HepG2 (cell line): ENCODE measurements around the gene KDM1B.

ENCODE experiments used
- EZH2 ChIP-seq: conservative IDR thresholded peaks from 2 replicates; pipeline ENCODE4 v1.6.1; 2012; ENCODE audit warnings: mild to moderate bottlenecking, low read depth, low read length, moderate library complexity
- GABPA ChIP-seq, 2 experiments: IDR thresholded peaks; 2 replicates each; pipeline ENCODE4 v1.6.1; 2011 to 2016; ENCODE audit warnings: low read depth in 2 of 2, low read length in 1 of 2, missing biosample characterization in 1 of 2, missing genetic modification characterization in 1 of 2
- NR2F1 ChIP-seq, 2 experiments: fragments of 450-650 bp in 1 of 2; formaldehyde crosslinking in 1 of 2; IDR thresholded peaks; 2 replicates each; pipeline versions ENCODE4 v1.5.0 to v1.6.1; 2016 to 2020; ENCODE audit warnings: mild to moderate bottlenecking in 1 of 2, missing compliant biosample characterization in 1 of 2, missing genetic modification reagents in 1 of 2, moderate library complexity in 1 of 2
- NRL ChIP-seq: sonication (generic); formaldehyde crosslinking; IDR thresholded peaks from 2 replicates; pipeline ENCODE4 v1.5.0; 2020; ENCODE audit warnings: missing genetic modification reagents, mild to moderate bottlenecking, moderate library complexity, borderline replicate concordance
- POLR2AphosphoS5 ChIP-seq: IDR thresholded peaks from 2 replicates; pipeline ENCODE4 v1.6.1; 2012; ENCODE audit warnings: low read depth, low read length
- PPARG ChIP-seq: conservative IDR thresholded peaks from 2 replicates; pipeline ENCODE4 v1.6.1; 2016; ENCODE audit warnings: missing biosample characterization, missing genetic modification reagents
- TEAD2 ChIP-seq: sonication (generic); formaldehyde crosslinking; IDR thresholded peaks from 2 replicates; pipeline ENCODE4 v1.9.0; 2021; ENCODE audit warnings: missing genetic modification reagents
- ZBTB1 ChIP-seq: sonication (generic); formaldehyde crosslinking; IDR thresholded peaks from 2 replicates; pipeline ENCODE4 v1.4.0; 2020; ENCODE audit warnings: missing genetic modification reagents, borderline replicate concordance
- ZFYVE20 ChIP-seq: sonication (generic); formaldehyde crosslinking; IDR thresholded peaks from 2 replicates; pipeline ENCODE4 v1.8.0; 2023; ENCODE audit warnings: low read depth, mild to moderate bottlenecking, moderate library complexity, missing genetic modification reagents, borderline replicate concordance
- ZNF383 ChIP-seq: sonication (generic); formaldehyde crosslinking; IDR thresholded peaks from 2 replicates; pipeline ENCODE4 v1.4.0; 2020; ENCODE audit warnings: missing genetic modification reagents, mild to moderate bottlenecking, borderline replicate concordance
- TF ChIP-seq, protein P1 (sequence below): sonication (generic); formaldehyde crosslinking; IDR thresholded peaks from 2 replicates; pipeline ENCODE4 v1.5.0; 2020; ENCODE audit warnings: mild to moderate bottlenecking, missing genetic modification reagents, moderate library complexity

DNA sequence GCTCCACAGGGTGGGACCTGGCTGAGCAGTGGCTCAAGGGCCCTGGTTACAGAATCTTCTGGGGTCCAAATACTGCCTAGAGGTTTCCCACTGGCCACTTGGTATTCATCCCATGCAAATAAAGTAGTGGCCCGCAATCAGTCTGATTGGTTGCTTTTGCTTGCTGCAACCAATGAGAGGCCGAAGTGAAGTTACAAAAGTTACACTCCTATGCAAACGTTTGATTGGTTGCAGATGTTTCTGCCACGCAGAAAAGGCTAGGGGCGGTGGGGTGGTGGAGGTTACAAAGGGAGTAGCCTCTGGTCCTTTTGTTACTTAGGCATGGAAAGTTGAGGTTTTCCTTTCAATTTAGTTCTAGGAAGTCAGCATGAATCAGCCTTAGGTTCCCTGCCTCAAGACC, 29.1 kb upstream of the KDM1B start:
- TF ChIP-seq NRL, result no peak
- TF ChIP-seq PPARG (CRISPR knock-in tag), result no peak
- TF ChIP-seq ZFYVE20, result no peak
- TF ChIP-seq POLR2AphosphoS5, result no peak
- TF ChIP-seq ZBTB1, result no peak
- TF ChIP-seq NR2F1 (CRISPR knock-in tag; IDR thresholded peaks at IDR 0.05), result no peak
- TF ChIP-seq, protein P1, sequence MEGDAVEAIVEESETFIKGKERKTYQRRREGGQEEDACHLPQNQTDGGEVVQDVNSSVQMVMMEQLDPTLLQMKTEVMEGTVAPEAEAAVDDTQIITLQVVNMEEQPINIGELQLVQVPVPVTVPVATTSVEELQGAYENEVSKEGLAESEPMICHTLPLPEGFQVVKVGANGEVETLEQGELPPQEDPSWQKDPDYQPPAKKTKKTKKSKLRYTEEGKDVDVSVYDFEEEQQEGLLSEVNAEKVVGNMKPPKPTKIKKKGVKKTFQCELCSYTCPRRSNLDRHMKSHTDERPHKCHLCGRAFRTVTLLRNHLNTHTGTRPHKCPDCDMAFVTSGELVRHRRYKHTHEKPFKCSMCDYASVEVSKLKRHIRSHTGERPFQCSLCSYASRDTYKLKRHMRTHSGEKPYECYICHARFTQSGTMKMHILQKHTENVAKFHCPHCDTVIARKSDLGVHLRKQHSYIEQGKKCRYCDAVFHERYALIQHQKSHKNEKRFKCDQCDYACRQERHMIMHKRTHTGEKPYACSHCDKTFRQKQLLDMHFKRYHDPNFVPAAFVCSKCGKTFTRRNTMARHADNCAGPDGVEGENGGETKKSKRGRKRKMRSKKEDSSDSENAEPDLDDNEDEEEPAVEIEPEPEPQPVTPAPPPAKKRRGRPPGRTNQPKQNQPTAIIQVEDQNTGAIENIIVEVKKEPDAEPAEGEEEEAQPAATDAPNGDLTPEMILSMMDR, result no peak
- no peak for TF ChIP-seq GABPA (IDR thresholded peaks at IDR 0.05; ENCODE audit: low read depth, low read length)
- no peak for TF ChIP-seq GABPA (CRISPR knock-in tag; IDR thresholded peaks at IDR 0.05; ENCODE audit: low read depth)
- no peak for TF ChIP-seq TEAD2 (CRISPR knock-in tag)
- no peak for TF ChIP-seq EZH2
- TF ChIP-seq ZNF383 (CRISPR knock-in tag), result no peak
